ENCODE data around the gene FXYD1. TPM values are rescaled to one million over a fixed set of nuclear protein-coding genes. Genes with fewer than 3 reads are reported as not detected.

FXYD1 gene
- total RNA-seq, 4 donors from 2014 or later, result 215 to 235 (median 225) TPM

DNA sequence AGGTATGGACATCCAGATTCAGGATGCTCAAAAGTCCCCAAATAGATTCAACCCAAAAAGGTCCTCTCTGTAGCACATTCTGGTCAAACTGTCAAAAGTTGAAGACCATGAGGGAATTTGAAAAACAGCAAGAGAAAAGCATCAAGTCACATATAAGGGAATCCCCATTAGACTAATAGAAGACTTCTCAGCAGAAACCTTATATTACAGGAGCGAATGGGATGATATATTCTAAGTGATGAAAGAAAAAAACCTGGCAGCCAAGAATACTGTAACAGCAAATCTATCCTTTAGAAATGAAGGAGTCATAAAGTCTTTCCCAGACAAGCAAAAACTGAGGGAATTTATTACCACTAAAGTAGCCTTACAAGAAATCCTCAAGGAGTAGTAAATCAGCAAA, 45.6 kb downstream of the FXYD1 start:
- intact Hi-C loops (cut with DNase I; ENCODE audit: low total_unique reads) (no loop called here), in situ Hi-C loops (cut with MboI; ENCODE audit: low sequenced_read_pairs in 4 of 4) (no loop called here)
- H3K9me3 ChIP-seq, result no peaks in the 10 kb centered on the region
- H3K27ac ChIP-seq, result no peak overlapping the region
- no peak overlapping the region for H3K4me3 ChIP-seq
- no peaks in the 10 kb centered on the region for H3K36me3 ChIP-seq
- H3K27me3 ChIP-seq, result no peaks in the 10 kb centered on the region
- TF ChIP-seq POLR2A (IDR thresholded peaks at IDR 0.05), result no peak
- no peak for TF ChIP-seq CTCF (IDR thresholded peaks at IDR 0.05 in 4 of 5, conservative IDR thresholded peaks at IDR 0.05 in 1 of 5)
- DNase-seq (no peak), ATAC-seq (no peak)
- H3K4me1 ChIP-seq, result no peaks in the 10 kb centered on the region

GRCh38 chr19:35184884-35185283, 46.3 kb downstream of the FXYD1 start:
- in situ Hi-C loops (cut with MboI; ENCODE audit: low sequenced_read_pairs in 4 of 4) (no loop called here), intact Hi-C loops (cut with DNase I; ENCODE audit: low total_unique reads) (no loop called here)
- no peaks in the 10 kb centered on the region for H3K4me1 ChIP-seq
- ATAC-seq (no peak), DNase-seq (no peak)
- TF ChIP-seq CTCF (IDR thresholded peaks at IDR 0.05 in 4 of 5, conservative IDR thresholded peaks at IDR 0.05 in 1 of 5) (no peak), POLR2A (IDR thresholded peaks at IDR 0.05) (no peak)
- H3K27ac ChIP-seq, result no peak overlapping the region
- no peaks in the 10 kb centered on the region for H3K27me3 ChIP-seq
- no peak overlapping the region for H3K4me3 ChIP-seq
- H3K36me3 ChIP-seq, result no peaks in the 10 kb centered on the region
- H3K9me3 ChIP-seq, result no peaks in the 10 kb centered on the region

Other genes with a start within 250 kb of the FXYD1 start
- gene ZNF30, start 211.9 kb upstream of the FXYD1 start, total RNA-seq, result 1 to 10 TPM in 2 of 4 donors, under 1 TPM in 2; 0.66 to 2.3 (median 0.92) TPM
- gene ZNF792, start 174.6 kb upstream of the FXYD1 start, total RNA-seq, result 1 to 10 TPM; 1.7 to 3.5 (median 2.7) TPM
- 10 to 100 TPM; 38.8 to 45.1 (median 43.7) TPM for gene GRAMD1A, start 138.5 kb upstream of the FXYD1 start, total RNA-seq
- 100 to 1,000 TPM; 194 to 469 (median 289) TPM for gene SCN1B, start 108.4 kb upstream of the FXYD1 start, total RNA-seq
- 10 to 100 TPM in 3 of 4 donors, 1 to 10 TPM in 1; 9.1 to 24.0 (median 17.1) TPM for gene HPN, start 97.1 kb upstream of the FXYD1 start, total RNA-seq
- gene FXYD3, start 23.0 kb upstream of the FXYD1 start, total RNA-seq, result 10 to 100 TPM in 1 of 4 donors, under 1 TPM in 1, not detected in 2; 0.26 to 13.4 TPM
- 10 to 100 TPM; 16.1 to 31.5 (median 27.2) TPM for gene LGI4, start 3.8 kb upstream of the FXYD1 start, total RNA-seq
- gene FXYD7, start 4.4 kb downstream of the FXYD1 start, total RNA-seq, result under 1 TPM in 1 of 4 donors, not detected in 3; 0.40 TPM
- gene FXYD5, start 15.9 kb downstream of the FXYD1 start, total RNA-seq, result 10 to 100 TPM in 3 of 4 donors, 1 to 10 TPM in 1; 5.2 to 23.3 (median 14.3) TPM
- not detected for gene FAM187B, start 89.9 kb downstream of the FXYD1 start, total RNA-seq
- gene LSR, start 110.2 kb downstream of the FXYD1 start, total RNA-seq, result 10 to 100 TPM in 1 of 4 donors, 1 to 10 TPM in 3; 2.5 to 11.4 (median 5.2) TPM
- 100 to 1,000 TPM; 118 to 169 (median 143) TPM for gene USF2, start 130.1 kb downstream of the FXYD1 start, total RNA-seq
- not detected for gene HAMP, start 143.7 kb downstream of the FXYD1 start, total RNA-seq
- gene MAG, start 153.3 kb downstream of the FXYD1 start, total RNA-seq, result 1 to 10 TPM in 1 of 4 donors, under 1 TPM in 1, not detected in 2; 0.24 to 1.5 TPM
- under 1 TPM in 1 of 4 donors, not detected in 3; 0.59 TPM for gene CD22, start 190.4 kb downstream of the FXYD1 start, total RNA-seq
- gene FFAR1, start 209.1 kb downstream of the FXYD1 start, total RNA-seq, result not detected
- gene FFAR3, start 219.6 kb downstream of the FXYD1 start, total RNA-seq, result not detected
- not detected for gene GPR42, start 232.2 kb downstream of the FXYD1 start, total RNA-seq

All from gastrocnemius medialis (tissue), 4 donors.